Measurements from ENCODE around the gene RNF40. TPM values are rescaled to one million over a fixed set of nuclear protein-coding genes. Genes with fewer than 3 reads are reported as not detected.

Gene RNF40
- total RNA-seq, 1 experiment from 2014 or later: 90.3 TPM

DNA sequence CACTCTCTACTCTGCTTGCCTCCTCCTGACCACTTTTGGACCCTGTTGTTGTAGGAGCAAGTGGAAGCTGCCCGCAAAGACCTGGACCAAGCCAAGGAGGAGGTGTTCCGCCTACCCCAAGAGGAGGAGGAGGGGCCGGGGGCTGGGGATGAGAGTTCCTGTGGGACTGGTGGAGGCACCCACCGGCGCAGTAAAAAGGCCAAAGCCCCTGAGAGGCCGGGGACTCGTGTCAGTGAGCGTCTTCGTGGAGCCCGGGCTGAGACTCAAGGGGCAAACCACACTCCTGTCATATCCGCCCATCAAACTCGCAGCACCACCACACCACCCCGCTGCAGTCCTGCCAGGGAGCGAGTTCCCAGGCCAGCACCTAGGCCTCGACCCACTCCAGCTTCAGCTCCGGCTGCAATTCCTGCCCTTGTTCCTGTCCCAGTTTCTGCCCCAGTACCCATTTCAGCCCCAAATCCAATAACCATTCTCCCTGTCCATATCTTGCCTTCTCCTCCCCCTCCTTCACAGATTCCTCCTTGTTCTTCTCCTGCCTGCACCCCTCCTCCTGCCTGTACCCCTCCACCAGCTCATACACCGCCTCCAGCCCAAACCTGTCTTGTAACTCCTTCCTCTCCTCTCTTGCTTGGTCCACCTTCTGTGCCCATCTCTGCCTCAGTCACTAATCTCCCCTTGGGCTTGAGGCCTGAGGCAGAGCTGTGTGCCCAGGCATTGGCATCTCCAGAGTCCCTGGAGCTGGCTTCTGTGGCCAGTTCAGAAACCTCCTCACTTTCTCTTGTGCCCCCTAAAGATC lies 24.9 kb upstream of the RNF40 start:
- ChIA-PET RAD21 (ENCODE audit: low non-redundant PET in 1 of 2, low total read pairs in 2 of 2, uncharacterized antibody in 2 of 2, unreplicated experiment in 2 of 2) (no interaction called here), CTCF (no interaction called here), POLR2A (no interaction called here)
- Histone ChIP-seq H3K36me3 (ENCODE audit: control insufficient read depth in 1 of 2, insufficient read depth in 2 of 2, low read length in 2 of 2) (peaks cover 41 to 46% of the 10 kb centered on the region in 2 experiments; a peak in 3 of 4 replicates), H2AFZ (ENCODE audit: low read depth, low read length, poor library complexity, severe bottlenecking) (no peak overlapping the region), H3K27me3 (ENCODE audit: insufficient read depth, low read length) (no peaks in the 10 kb centered on the region), H3K79me2 (ENCODE audit: insufficient read depth, low read length) (peaks cover 26% of the 10 kb centered on the region), H3K9ac (ENCODE audit: low read length) (no peak overlapping the region), H3K4me3 (replicated peaks in 1 of 2; ENCODE audit: low read depth in 1 of 2, low read length in 2 of 2) (no peak overlapping the region), H3K4me1 (ENCODE audit: control insufficient read depth in 1 of 2, insufficient read depth in 2 of 2, low read length in 2 of 2) (peaks cover 29 to 34% of the 10 kb centered on the region in 2 experiments), H3K4me2 (ENCODE audit: low read length) (no peak overlapping the region), H3K27ac (ENCODE audit: low read depth, low read length) (no peak overlapping the region; the same call in 1 of the 2 replicates), H3K9me2 (ENCODE audit: insufficient read depth) (no peaks in the 10 kb centered on the region), H3K9me3 (ENCODE audit: control insufficient read depth in 1 of 2, insufficient read depth in 1 of 2, low read depth in 1 of 2, low read length in 2 of 2) (no peaks in the 10 kb centered on the region), H4K20me1 (ENCODE audit: insufficient read depth) (no peaks in the 10 kb centered on the region)
- intact Hi-C loops (cut with micrococcal nuclease): no loop called here
- TF ChIP-seq CBX3 (IDR thresholded peaks at IDR 0.05; ENCODE audit: low read depth) (no peak), EGR1 (IDR thresholded peaks at IDR 0.05; ENCODE audit: low read depth) (no peak), YY1 (IDR thresholded peaks at IDR 0.05; ENCODE audit: extremely low read depth, insufficient replicate concordance, low read depth, low read length) (no peak), SIN3A (IDR thresholded peaks at IDR 0.05; ENCODE audit: low read depth) (no peak), SP1 (IDR thresholded peaks at IDR 0.05; ENCODE audit: low read depth) (no peak), CEBPB (IDR thresholded peaks at IDR 0.05; ENCODE audit: low read depth) (no peak), FOSL1 (IDR thresholded peaks at IDR 0.05; ENCODE audit: low read depth) (no peak), TCF7L2 (IDR thresholded peaks at IDR 0.05; ENCODE audit: borderline replicate concordance, extremely low read depth, insufficient read depth, insufficient read length) (no peak), RAD21 (IDR thresholded peaks at IDR 0.05; ENCODE audit: low read depth) (no peak), SRF (IDR thresholded peaks at IDR 0.05; ENCODE audit: low read depth) (no peak), ZNF274 (IDR thresholded peaks at IDR 0.05; ENCODE audit: low read depth, low read length) (no peak)
- TF ChIP-seq, protein P1, sequence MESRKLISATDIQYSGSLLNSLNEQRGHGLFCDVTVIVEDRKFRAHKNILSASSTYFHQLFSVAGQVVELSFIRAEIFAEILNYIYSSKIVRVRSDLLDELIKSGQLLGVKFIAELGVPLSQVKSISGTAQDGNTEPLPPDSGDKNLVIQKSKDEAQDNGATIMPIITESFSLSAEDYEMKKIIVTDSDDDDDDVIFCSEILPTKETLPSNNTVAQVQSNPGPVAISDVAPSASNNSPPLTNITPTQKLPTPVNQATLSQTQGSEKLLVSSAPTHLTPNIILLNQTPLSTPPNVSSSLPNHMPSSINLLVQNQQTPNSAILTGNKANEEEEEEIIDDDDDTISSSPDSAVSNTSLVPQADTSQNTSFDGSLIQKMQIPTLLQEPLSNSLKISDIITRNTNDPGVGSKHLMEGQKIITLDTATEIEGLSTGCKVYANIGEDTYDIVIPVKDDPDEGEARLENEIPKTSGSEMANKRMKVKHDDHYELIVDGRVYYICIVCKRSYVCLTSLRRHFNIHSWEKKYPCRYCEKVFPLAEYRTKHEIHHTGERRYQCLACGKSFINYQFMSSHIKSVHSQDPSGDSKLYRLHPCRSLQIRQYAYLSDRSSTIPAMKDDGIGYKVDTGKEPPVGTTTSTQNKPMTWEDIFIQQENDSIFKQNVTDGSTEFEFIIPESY (IDR thresholded peaks at IDR 0.05; ENCODE audit: extremely low read depth, insufficient replicate concordance, low read length): no peak
- TF ChIP-seq, protein P2, sequence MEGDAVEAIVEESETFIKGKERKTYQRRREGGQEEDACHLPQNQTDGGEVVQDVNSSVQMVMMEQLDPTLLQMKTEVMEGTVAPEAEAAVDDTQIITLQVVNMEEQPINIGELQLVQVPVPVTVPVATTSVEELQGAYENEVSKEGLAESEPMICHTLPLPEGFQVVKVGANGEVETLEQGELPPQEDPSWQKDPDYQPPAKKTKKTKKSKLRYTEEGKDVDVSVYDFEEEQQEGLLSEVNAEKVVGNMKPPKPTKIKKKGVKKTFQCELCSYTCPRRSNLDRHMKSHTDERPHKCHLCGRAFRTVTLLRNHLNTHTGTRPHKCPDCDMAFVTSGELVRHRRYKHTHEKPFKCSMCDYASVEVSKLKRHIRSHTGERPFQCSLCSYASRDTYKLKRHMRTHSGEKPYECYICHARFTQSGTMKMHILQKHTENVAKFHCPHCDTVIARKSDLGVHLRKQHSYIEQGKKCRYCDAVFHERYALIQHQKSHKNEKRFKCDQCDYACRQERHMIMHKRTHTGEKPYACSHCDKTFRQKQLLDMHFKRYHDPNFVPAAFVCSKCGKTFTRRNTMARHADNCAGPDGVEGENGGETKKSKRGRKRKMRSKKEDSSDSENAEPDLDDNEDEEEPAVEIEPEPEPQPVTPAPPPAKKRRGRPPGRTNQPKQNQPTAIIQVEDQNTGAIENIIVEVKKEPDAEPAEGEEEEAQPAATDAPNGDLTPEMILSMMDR (IDR thresholded peaks at IDR 0.05 in 2 of 3, conservative IDR thresholded peaks at IDR 0.05 in 1 of 3; ENCODE audit: borderline replicate concordance in 1 of 3, insufficient read depth in 1 of 3, low read depth in 2 of 3, low read length in 2 of 3): no peak
- TF ChIP-seq, protein P3, sequence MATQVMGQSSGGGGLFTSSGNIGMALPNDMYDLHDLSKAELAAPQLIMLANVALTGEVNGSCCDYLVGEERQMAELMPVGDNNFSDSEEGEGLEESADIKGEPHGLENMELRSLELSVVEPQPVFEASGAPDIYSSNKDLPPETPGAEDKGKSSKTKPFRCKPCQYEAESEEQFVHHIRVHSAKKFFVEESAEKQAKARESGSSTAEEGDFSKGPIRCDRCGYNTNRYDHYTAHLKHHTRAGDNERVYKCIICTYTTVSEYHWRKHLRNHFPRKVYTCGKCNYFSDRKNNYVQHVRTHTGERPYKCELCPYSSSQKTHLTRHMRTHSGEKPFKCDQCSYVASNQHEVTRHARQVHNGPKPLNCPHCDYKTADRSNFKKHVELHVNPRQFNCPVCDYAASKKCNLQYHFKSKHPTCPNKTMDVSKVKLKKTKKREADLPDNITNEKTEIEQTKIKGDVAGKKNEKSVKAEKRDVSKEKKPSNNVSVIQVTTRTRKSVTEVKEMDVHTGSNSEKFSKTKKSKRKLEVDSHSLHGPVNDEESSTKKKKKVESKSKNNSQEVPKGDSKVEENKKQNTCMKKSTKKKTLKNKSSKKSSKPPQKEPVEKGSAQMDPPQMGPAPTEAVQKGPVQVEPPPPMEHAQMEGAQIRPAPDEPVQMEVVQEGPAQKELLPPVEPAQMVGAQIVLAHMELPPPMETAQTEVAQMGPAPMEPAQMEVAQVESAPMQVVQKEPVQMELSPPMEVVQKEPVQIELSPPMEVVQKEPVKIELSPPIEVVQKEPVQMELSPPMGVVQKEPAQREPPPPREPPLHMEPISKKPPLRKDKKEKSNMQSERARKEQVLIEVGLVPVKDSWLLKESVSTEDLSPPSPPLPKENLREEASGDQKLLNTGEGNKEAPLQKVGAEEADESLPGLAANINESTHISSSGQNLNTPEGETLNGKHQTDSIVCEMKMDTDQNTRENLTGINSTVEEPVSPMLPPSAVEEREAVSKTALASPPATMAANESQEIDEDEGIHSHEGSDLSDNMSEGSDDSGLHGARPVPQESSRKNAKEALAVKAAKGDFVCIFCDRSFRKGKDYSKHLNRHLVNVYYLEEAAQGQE (IDR thresholded peaks at IDR 0.05; ENCODE audit: low read depth): no peak
- TF ChIP-seq, protein P4, sequence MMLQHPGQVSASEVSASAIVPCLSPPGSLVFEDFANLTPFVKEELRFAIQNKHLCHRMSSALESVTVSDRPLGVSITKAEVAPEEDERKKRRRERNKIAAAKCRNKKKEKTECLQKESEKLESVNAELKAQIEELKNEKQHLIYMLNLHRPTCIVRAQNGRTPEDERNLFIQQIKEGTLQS (IDR thresholded peaks at IDR 0.05): no peak
- no TSS peak for BruUV-seq (replicated peaks)
- DNase-seq (ENCODE audit: low read depth, low spot score) (no peak), ATAC-seq (no peak)
